GM19438 (cell line): Measurements from ENCODE around the gene ZSWIM8.
"Not testable (repeated sequence)": the region's sequence is repeated elsewhere in the genome, so short reads cannot be mapped to it uniquely, and the experiment has no call there.

ENCODE experiments used
- ATAC-seq: cut with Tn5 transposase; IDR thresholded peaks from one replicate; pipeline ENCODE4 v1.9.1; 2021; ENCODE audit warnings: low read depth; ENCODE audit not compliant: unreplicated experiment

Gene ZSWIM8

GRCh38 chr10:73813333-73813732 is 27.9 kb downstream of the ZSWIM8 start:
- no peak for ATAC-seq

DNA sequence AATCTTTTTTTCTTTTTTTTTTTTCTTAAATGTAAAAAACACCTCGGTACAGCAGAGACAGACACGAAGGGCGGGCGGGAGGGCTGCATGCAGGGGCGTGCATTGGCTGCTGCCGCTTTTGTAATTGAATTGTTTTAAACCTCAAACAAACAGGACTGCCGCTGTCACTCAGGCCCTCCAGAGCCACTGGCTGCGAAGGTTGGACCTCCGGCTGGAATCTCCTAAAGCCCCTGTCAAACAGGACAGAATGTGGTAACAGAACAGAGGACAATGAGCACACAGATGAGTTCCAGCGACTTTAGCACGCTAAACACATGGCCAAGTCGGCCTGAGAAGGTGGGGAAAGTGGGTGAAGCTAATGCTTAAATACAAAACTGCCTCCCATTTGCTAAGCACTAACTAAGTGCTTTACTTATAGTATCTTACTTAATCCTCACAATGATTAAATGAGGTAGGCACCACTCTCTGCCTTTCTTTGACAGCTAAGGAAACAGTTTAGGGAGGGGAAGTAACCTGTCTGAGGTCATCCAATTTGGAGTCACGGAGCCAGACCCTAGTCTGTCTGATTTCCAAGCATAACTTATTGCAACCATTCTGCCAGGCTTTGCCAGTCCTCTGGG is 29.0 kb downstream of the ZSWIM8 start:
- ATAC-seq, result no peak

- no peak for ATAC-seq
Observed at GRCh38 chr10:73814896-73815718, 29.7 kb downstream of the ZSWIM8 start.

GRCh38 chr10:73815719-73816030 is 30.3 kb downstream of the ZSWIM8 start:
- ATAC-seq, result no peak

- ATAC-seq, result no peak
Observed at GRCh38 chr10:73816917-73817729, 31.7 kb downstream of the ZSWIM8 start.

GRCh38 chr10:73817826-73818225 is 32.4 kb downstream of the ZSWIM8 start:
- ATAC-seq, result no peak

GRCh38 chr10:73818402-73818801 is 33.0 kb downstream of the ZSWIM8 start:
- ATAC-seq, result no peak

GRCh38 chr10:73819081-73819480 is 33.7 kb downstream of the ZSWIM8 start:
- ATAC-seq, result no peak

- ATAC-seq, result no peak
Observed at GRCh38 chr10:73819513-73820093, 34.2 kb downstream of the ZSWIM8 start.

- no peak for ATAC-seq
Observed at GRCh38 chr10:73823391-73823790, 38.0 kb downstream of the ZSWIM8 start.

- no peak for ATAC-seq
Observed at GRCh38 chr10:73824146-73824725, 38.8 kb downstream of the ZSWIM8 start.

DNA sequence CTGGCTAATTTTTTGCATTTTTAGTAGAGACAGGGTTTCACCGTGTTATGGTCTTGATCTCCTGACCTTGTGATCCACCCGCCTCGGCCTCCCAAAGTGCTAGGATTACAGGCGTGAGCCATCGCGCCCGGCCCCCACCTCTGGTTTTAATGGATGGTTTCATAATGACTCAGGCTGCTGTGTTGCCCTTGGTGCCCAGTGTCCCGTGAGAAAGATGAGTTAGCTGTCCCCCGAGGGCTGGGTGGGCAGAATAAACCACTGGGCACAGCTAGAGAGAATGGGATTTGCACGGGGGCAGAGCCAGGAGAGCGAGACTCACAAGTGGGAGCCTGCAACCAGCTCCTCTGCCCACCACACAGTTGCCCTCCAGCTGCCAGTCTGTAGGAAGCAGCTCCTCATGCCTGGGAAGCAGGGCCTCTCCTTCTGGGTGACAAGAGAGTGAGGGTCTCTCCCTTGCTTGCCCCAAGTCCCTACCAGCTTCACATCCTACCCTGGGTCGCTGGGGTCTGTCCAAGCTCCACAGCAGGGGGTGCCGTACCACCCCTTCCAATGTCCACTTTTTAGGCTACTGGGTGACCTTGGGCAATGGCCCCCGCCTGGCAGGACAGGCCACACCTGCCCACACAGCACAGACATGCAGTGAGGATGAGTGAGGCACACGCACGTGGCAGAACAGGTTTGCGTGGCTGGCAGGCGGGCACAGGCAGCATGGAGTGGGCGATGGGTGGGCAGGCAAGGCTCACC is 42.1 kb downstream of the ZSWIM8 start:
- no peak for ATAC-seq

- ATAC-seq, result no peak
Observed at GRCh38 chr10:73828161-73828560, 42.8 kb downstream of the ZSWIM8 start.

- not testable (repeated sequence) for ATAC-seq
Observed at GRCh38 chr10:73829090-73829489, 43.7 kb downstream of the ZSWIM8 start.

- no peak for ATAC-seq
Observed at GRCh38 chr10:73836427-73836980, 51.1 kb downstream of the ZSWIM8 start.

GRCh38 chr10:73837072-73837471 is 51.7 kb downstream of the ZSWIM8 start:
- ATAC-seq, result no peak

GRCh38 chr10:73838008-73838567 is 52.7 kb downstream of the ZSWIM8 start:
- ATAC-seq, result no peak

DNA sequence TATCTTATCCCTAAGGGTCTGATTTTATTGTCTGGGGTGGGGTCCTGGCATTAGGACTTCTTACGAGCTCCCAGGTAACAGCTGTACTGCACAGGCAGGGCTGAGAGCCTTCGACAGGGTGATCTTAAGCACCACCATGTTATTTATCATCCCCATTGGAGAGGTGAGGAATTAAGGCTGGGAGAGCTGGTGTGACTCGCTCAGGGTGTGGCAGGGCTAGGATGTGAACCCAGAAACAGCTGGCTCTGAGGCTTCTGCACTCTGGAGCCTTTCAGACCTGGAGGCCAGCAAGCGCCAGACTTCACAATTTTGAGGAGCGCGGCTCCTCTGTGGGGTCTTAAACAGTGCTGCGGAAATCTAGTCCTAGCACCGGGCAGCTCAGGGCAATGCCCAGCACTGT is 53.4 kb downstream of the ZSWIM8 start:
- ATAC-seq, result no peak

- ATAC-seq, result no peak
Observed at GRCh38 chr10:73839276-73839966, 54.0 kb downstream of the ZSWIM8 start.
